ENCODE data around the gene HHIPL1. TPM values are rescaled to one million over a fixed set of nuclear protein-coding genes. Genes with fewer than 3 reads are reported as not detected.

Gene HHIPL1
- total RNA-seq, 2 donors from 2014 or later = 0.44 to 0.93 TPM

DNA sequence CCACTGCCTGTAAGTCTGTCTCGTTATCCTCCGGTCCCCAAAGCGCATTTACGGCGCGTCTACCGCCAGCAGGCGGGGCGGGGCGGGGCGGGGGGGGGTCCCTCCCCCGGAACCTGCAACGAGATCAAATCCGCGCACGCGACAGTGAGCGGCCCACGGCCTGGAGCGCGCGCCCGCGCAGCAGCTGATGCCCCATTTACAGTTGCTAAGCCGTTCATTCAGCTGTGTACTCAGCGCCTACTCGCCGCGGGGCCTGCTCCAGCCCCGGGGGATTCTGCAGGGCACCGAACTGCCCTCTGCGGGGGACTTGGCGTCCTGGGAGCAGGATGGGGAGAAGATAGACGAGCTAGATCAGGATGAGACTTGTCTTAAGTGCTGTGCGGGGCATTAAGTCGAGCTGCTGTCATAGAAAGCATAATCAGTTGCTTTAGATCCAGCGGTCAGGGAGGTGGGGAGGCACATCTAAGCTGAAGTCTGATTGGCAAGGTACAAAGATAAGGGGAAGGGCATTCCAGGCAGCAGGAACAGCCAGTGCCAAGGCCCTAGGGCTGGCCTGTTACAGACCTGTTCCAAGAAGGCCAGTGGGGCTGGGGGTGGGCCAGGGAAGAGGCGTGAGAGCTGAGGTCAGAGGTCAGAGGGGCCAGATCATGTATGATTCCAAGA is 39.5 kb upstream of the HHIPL1 start:
- Histone ChIP-seq H3K4me1 (no peaks in the 10 kb centered on the region), H3K36me3 (no peaks in the 10 kb centered on the region), H3K4me3 (peak overlapping the region; percentile 89), H3K27ac (peak overlapping the region; percentile 86), H3K27me3 (no peaks in the 10 kb centered on the region), H3K9ac (ENCODE audit: low read depth in 2 of 2, low read length in 2 of 2) (peak overlapping the region; percentile 73 to 83), H3K9me3 (no peaks in the 10 kb centered on the region)
- TF ChIP-seq, protein P1, sequence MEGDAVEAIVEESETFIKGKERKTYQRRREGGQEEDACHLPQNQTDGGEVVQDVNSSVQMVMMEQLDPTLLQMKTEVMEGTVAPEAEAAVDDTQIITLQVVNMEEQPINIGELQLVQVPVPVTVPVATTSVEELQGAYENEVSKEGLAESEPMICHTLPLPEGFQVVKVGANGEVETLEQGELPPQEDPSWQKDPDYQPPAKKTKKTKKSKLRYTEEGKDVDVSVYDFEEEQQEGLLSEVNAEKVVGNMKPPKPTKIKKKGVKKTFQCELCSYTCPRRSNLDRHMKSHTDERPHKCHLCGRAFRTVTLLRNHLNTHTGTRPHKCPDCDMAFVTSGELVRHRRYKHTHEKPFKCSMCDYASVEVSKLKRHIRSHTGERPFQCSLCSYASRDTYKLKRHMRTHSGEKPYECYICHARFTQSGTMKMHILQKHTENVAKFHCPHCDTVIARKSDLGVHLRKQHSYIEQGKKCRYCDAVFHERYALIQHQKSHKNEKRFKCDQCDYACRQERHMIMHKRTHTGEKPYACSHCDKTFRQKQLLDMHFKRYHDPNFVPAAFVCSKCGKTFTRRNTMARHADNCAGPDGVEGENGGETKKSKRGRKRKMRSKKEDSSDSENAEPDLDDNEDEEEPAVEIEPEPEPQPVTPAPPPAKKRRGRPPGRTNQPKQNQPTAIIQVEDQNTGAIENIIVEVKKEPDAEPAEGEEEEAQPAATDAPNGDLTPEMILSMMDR (IDR thresholded peaks at IDR 0.05) = no peak
- DNase-seq = peak; percentile 71
- intact Hi-C loops (cut with DNase I) = loop anchor here (5.0 kb wide), 1 partner anchor 43 kb away; no protein-coding TSS in a partner anchor

DNA sequence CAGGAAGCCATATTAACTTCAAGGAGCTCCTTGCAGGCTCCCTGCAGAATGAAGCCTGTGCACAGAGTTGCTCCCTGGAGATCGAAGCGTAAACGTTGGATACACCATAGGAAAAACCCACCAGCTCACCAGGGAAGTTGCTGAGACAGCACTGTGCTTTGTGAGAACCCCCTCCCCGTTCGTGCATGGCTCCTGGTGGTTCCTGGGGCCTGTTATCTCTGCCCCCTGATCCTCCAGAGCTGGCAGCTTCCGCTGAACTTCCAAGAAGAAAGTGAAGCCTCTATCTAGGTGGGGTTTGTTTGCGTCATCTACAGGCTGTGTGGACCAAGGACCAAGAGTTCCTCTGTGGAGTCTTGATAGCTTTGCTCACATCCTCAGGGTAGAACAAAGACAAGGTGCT is 38.6 kb upstream of the HHIPL1 start:
- intact Hi-C loops (cut with DNase I) = loop anchor here (5.0 kb wide), 1 partner anchor 44 kb away; no protein-coding TSS in a partner anchor
- TF ChIP-seq, protein P1 (IDR thresholded peaks at IDR 0.05) = no peak
- Histone ChIP-seq H3K36me3 (no peaks in the 10 kb centered on the region), H3K27me3 (no peaks in the 10 kb centered on the region), H3K9ac (ENCODE audit: low read depth in 2 of 2, low read length in 2 of 2) (no peak overlapping the region), H3K27ac (no peak overlapping the region), H3K4me1 (no peaks in the 10 kb centered on the region), H3K4me3 (no peak overlapping the region), H3K9me3 (no peaks in the 10 kb centered on the region)
- DNase-seq = no peak

DNA sequence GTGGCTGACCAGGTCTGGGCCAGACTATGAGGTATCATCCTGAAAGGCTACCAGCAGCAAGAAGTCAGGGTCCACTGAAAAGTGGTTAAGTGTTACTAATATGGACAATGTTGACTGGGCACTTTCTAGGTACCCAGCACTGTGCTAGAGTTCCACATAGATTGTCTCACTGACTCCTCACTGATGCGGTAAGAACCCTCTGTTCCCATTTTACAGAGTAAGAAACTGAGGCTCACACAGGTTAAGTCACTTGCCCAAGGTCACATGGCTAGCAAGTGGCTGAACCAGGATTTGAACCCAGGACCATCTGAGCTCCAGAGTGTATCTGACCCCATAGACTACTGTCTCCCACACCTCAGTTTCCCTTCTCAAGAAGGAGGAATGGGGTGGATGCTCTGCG is 36.3 kb upstream of the HHIPL1 start:
- intact Hi-C loops (cut with DNase I) = loop anchor here (5.0 kb wide), 1 partner anchor 46 kb away; no protein-coding TSS in a partner anchor
- TF ChIP-seq, protein P1 (IDR thresholded peaks at IDR 0.05) = no peak
- Histone ChIP-seq H3K27me3 (no peaks in the 10 kb centered on the region), H3K9ac (ENCODE audit: low read depth in 2 of 2, low read length in 2 of 2) (no peak overlapping the region), H3K27ac (no peak overlapping the region), H3K4me3 (no peak overlapping the region), H3K4me1 (no peaks in the 10 kb centered on the region), H3K36me3 (no peaks in the 10 kb centered on the region), H3K9me3 (no peaks in the 10 kb centered on the region)
- no peak for DNase-seq

DNA sequence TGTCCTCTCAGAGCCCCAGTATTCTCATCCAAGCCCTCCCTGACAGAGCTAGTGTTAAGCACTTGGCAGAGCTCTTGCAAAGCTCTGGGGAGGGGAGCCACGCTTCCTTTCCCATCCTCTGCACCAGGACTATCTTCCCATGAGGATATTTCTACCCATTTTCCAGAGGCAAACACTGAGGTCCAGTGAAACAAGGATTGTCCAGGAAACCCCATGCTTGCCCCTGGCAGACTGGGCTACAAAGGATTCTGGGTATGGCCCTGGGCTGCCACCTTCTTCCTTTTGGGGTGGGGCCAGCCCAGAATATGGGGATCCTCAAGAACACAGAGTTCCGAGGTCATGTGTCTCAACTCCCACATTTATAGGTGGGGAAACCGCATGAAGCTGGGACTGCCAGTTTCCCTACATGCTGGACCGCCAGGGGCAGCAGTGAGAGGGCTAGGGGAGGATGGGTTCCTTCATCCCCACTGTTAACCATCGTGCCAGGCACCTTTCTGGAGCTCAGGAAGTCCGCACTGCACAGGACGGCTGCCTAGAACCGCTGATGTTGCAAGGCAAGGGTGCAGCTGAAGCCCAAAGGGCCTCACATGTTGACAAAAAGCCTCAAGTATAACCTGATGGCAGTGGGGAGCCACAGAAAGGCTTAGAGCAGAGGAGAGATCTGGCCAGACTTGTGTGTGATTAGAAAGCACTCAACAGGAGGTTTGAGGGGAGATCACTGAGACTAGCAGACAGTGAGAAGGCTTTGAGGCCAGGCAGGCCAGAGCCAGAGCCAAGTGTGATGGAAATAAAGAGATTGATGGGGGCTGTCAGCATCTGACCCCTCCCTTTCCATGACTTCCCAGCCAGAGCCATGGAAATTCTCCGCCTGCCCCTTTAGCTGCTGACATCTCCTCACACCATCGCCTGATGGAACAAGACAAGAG is 35.4 kb upstream of the HHIPL1 start:
- DNase-seq = no peak
- Histone ChIP-seq H3K27ac (no peak overlapping the region), H3K4me1 (no peaks in the 10 kb centered on the region), H3K36me3 (no peaks in the 10 kb centered on the region), H3K4me3 (no peak overlapping the region), H3K27me3 (no peaks in the 10 kb centered on the region), H3K9me3 (no peaks in the 10 kb centered on the region), H3K9ac (ENCODE audit: low read depth in 2 of 2, low read length in 2 of 2) (no peak overlapping the region)
- intact Hi-C loops (cut with DNase I) = loop anchor here (5.0 kb wide), 1 partner anchor 47 kb away; no protein-coding TSS in a partner anchor
- TF ChIP-seq, protein P1 (IDR thresholded peaks at IDR 0.05) = no peak

- Histone ChIP-seq H3K4me1 (no peaks in the 10 kb centered on the region), H3K9ac (ENCODE audit: low read depth in 2 of 2, low read length in 2 of 2) (no peak overlapping the region), H3K4me3 (no peak overlapping the region), H3K36me3 (no peaks in the 10 kb centered on the region), H3K9me3 (no peaks in the 10 kb centered on the region), H3K27ac (no peak overlapping the region), H3K27me3 (no peaks in the 10 kb centered on the region)
- TF ChIP-seq, protein P1 (IDR thresholded peaks at IDR 0.05) = no peak
- intact Hi-C loops (cut with DNase I) = no loop called here
- no peak for DNase-seq
Measured at GRCh38 chr14:99611646-99612045, 33.3 kb upstream of the HHIPL1 start.
